Neural cell (in vitro differentiated cells): ENCODE data around the gene ABCA8.

Experiments
- CTCF ChIP-seq: fragments of 450-650 bp; IDR thresholded peaks from 2 replicates; pipeline ENCODE4 v1.5.1; 2014; ENCODE audit warnings: antibody characterized with exemption, mild to moderate bottlenecking, moderate library complexity; ENCODE audit not compliant: poor library complexity, severe bottlenecking
- MXI1 ChIP-seq: fragments of 450-650 bp; conservative IDR thresholded peaks from 2 replicates; pipeline ENCODE4 v1.6.1; 2014; ENCODE audit warnings: antibody characterized with exemption, mild to moderate bottlenecking; ENCODE audit not compliant: poor library complexity, severe bottlenecking
- POLR2AphosphoS5 ChIP-seq: IDR thresholded peaks from 2 replicates; pipeline ENCODE4 v1.6.1; 2012
- RAD21 ChIP-seq: fragments of 450-650 bp; conservative IDR thresholded peaks from 2 replicates; pipeline ENCODE4 v1.6.1; 2014; ENCODE audit warnings: antibody characterized with exemption, mild to moderate bottlenecking, moderate library complexity
- SMC3 ChIP-seq: fragments of 450-650 bp; conservative IDR thresholded peaks from 2 replicates; pipeline ENCODE4 v1.6.1; 2014; ENCODE audit warnings: antibody characterized with exemption, mild to moderate bottlenecking, moderate library complexity; ENCODE audit not compliant: poor library complexity
- TAF1 ChIP-seq: IDR thresholded peaks from 2 replicates; pipeline ENCODE4 v1.6.1; 2012; ENCODE audit warnings: low read depth

DNA sequence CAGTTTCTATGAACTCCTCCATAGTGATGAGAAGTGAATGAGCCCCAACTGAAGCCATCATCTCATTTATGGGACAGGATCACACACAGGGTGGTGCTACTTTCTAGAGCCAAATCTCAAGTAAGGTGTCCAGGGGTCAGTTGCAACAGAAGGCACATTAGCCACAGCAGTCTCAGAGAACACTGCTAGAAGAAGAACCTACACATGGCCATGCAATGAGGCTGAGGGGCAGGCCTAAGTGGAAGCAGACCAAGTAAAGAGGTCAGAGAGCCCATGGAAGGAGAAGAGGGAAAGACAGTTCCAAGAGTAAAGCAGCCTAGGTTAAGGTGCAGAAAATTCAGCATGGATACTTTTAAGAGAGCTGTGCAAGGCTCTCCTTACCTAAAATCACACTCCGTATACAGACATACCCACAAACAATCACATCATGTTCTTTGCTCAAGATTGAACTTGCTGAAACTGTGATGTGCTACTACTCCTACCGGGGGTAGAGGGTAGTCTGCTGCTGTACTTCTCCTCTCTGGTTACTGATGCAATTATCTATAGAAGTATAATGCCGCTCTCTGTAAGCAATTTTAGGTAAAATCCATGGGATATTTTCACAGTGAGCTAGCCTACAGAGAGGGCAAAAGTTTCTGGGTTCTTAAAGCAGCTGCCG lies 1.7 kb downstream of the ABCA8 start:
- TF ChIP-seq CTCF = no peak
- no peak for TF ChIP-seq POLR2AphosphoS5
- TF ChIP-seq MXI1 = no peak
- no peak for TF ChIP-seq TAF1
- TF ChIP-seq RAD21 = no peak
- no peak for TF ChIP-seq SMC3
